Measurements from ENCODE around the gene LPP.

DNA sequence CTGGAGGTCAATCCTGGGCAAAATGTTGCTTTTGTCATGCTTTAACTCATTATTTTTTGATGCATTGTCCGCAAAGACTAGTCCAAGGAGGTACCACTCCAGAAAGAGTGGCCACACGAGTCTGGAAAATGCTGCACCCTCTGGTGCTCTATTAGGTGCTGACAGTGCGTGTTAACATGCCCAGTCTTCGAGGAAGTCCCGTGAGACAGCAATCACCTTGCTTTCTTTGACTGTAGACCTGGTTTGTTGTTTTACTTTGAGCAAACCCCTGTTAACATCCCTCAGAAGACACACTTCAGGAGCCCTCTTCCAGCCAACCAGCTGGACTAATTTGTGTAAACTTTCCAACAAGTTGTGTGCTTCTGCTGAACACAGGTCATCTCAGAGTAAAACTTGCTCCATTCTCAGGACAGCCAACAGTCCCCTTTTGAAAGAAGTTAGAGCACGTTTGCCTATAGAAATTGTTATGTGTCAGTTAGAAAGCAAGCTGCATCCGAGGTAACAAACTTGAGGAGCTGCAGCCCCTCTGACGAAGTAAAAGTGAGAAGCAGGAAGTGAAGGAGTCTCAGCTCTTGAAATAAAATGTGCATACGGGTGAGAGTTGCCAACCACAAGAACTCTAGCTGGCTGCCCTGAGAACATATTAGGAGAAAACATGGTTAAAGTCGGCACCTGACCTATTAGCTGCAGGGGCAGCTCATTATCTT is 205.0 kb downstream of the LPP start:
- TF ChIP-seq, protein P1, sequence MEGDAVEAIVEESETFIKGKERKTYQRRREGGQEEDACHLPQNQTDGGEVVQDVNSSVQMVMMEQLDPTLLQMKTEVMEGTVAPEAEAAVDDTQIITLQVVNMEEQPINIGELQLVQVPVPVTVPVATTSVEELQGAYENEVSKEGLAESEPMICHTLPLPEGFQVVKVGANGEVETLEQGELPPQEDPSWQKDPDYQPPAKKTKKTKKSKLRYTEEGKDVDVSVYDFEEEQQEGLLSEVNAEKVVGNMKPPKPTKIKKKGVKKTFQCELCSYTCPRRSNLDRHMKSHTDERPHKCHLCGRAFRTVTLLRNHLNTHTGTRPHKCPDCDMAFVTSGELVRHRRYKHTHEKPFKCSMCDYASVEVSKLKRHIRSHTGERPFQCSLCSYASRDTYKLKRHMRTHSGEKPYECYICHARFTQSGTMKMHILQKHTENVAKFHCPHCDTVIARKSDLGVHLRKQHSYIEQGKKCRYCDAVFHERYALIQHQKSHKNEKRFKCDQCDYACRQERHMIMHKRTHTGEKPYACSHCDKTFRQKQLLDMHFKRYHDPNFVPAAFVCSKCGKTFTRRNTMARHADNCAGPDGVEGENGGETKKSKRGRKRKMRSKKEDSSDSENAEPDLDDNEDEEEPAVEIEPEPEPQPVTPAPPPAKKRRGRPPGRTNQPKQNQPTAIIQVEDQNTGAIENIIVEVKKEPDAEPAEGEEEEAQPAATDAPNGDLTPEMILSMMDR (IDR thresholded peaks at IDR 0.05; ENCODE audit: low read length), result no peak
- TF ChIP-seq EZH2 (IDR thresholded peaks at IDR 0.05; ENCODE audit: borderline replicate concordance, low read length), result no peak
